ENCODE data around the gene VPS37D.
"Not testable (repeated sequence)": the region's sequence is repeated elsewhere in the genome, so short reads cannot be mapped to it uniquely, and the experiment has no call there.

VPS37D gene, protein sequence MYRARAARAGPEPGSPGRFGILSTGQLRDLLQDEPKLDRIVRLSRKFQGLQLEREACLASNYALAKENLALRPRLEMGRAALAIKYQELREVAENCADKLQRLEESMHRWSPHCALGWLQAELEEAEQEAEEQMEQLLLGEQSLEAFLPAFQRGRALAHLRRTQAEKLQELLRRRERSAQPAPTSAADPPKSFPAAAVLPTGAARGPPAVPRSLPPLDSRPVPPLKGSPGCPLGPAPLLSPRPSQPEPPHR

DNA sequence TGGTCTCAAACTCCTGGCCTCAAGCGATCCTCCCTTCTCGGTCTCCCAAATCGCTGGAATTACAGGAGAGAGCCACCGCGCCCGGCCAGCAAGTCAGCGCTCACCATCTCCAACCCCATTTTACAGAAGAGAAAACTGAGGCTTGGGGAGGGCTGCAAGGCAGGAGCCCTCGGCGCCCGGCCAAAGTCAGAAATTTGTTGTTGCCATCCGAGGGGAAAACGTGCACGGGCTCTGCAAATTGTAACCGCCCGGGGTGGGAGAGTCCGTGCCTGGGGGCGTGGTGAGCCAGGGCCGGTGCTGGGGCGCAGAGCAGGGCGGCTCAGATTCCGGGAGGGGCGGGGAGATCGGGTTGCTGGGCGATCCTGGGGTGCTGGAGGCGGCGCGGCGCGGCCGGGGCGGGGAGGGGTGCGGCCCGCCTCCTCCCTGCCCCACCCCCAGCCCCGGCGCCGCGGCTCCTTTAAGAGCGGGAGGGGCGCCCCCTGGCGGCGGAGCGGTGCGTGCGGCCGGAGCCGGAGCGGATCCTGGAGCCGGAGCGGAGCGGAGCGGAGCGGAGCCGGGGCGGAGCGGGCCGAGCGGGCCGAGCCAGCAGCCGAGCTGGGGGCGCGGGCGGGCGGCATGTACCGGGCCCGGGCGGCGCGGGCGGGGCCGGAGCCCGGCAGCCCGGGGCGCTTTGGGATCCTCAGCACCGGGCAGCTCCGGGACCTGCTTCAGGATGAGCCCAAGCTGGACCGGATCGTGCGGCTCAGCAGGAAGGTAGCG is at the start of gene VPS37D:
VPS37D (plus strand) TSS at position 488 of the 759 bp plus-strand sequence; CDS start at position 616, 128 bp downstream.
- in situ Hi-C loops (cut with HindIII; ENCODE audit: low sequenced_read_pairs) = no loop called here

DNA sequence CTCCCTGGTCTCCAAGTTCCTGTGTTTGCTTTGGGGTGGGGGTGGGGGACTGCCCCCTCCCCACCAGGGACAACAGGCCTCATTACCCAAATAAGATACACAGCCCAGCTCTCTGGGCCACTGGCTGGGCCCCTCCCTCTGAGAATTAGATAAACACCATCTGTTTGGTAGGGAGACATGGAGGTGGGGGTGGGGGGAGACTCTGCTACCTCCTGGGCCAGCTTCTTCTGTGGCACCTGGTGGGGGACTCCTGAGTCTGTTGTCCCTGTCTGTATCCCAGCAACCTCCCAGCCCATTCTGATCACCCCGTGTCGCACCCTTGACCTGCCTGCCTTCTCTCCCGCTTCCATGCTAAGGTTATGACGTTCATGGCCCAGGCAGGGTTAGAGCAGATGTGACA is 49.1 kb upstream of the VPS37D start:
- in situ Hi-C loops (cut with HindIII; ENCODE audit: low sequenced_read_pairs) = no loop called here

DNA sequence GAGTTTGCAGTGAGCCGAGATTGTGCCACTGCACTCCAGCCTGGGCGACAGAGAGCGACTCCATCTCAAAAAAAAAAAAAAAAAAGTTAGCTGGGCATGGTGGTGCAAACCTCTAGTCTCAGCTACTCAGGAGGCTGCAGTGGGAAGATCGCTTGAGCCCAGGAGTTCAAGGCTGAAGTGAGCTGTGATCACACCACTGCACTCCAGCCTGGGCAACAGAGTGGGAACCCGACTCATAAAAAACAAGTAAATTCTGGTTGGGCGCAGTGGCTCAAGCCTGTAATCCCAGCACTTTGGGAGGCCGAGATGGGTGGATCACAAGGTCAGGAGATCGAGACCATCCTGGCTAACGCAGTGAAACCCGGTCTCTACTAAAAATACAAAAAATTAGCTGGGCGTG is 48.2 kb upstream of the VPS37D start:
- in situ Hi-C loops (cut with HindIII; ENCODE audit: low sequenced_read_pairs) = not testable (repeated sequence)

DNA sequence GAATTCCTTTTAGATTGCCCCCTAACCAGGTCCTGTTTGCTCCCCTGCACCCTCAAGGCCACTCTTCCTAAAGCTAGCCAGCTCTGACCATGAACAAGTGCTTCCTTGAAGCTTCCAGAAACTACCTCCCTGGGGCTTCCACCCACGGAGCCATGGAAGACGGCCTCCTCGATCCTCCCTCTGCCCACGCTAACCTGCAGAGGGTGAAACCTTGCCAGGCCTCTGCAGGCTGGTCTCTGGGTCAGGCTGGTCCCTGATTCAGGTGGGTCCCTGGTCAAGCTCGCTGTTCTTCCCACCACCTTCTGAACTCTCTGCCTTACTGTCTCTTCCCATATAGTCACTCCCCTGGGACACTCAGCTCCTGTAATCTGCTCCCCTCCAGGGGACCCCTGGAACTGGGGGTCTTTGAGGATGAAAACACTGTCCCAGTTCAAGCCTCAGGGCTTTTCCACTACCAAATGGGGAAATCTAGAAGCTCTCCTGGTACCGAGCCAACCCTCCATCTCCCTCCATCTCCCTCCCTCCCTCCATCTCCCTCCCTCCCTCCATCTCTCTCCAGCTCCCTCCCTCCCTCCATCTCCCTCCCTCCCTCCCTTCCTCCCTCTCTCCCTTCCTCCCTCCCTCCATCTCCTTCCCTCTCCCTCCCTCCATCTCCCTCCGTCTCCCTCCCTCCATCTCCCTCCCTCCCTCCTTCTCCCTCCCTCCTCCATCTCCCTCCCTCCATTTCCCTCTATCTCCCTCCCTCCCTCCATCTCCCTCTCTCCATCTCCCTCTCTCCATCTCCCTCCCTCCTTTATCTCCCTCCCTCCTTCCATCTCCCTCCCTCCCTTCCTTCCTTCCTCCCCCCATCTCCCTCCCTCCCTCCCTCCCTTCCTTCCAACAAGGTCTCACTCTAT is 46.2 kb upstream of the VPS37D start:
- in situ Hi-C loops (cut with HindIII; ENCODE audit: low sequenced_read_pairs) = no loop called here

DNA sequence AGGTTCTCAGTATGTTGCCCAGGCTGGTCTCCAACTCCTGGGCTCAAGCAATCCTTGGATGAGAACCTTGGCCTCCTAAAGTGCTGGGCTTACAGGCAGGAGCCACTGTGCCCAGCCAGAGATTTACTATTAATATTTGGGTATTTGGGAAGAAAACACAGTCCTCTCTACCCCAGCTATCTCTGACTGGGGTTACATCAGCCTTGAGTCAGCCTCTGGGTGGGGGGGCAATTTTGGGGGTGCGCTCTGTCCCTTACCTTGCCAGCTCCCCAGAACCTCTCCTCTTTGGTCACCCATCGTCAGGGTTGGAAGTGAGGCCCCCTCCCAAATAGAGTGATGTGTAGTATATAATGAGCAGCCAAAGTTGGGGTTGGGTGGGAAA is 45.1 kb upstream of the VPS37D start:
- in situ Hi-C loops (cut with HindIII; ENCODE audit: low sequenced_read_pairs) = no loop called here

DNA sequence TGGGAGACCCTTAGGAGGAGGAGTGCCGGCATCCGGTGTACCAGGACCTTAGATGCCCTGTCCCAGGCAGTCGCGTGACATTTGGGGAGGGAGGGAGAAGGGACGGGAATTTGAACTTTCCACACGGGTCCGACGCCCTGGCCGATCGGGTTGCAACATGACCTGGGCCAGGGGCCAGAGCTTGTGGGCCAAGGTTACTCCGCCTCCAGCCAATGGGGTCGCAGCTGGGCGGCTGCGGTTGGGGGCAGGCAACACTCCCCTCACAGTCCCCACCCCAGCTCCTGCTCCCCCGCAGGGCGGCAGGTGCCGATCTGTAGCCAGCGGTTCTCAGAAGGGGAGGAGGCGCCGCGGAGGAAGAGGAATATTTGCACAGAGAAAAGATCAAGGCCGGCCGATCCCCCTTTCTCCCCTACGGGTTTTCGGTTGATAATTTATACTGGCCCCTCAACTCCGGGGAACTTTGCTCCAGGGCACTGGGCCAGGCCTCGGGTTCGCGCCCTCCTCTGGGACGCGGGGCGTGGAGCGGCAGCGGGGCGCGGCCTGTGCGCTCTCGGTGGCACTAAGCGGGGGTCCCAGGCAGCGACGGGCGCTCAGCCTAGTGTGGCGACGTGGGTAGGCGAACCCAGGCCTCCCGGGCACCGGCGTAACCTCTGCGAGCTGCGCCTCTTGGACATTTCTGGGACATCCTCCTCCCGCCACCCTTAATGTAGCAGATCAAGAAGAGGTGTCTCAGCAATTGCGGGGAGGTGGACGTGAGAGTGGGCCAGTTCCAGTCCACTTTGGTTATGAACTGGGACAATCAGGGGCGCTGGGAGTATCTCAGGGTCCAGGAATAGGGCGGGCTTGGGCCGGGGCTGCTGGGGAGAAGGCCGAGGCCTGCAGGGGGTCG is 44.5 kb upstream of the VPS37D start:
- in situ Hi-C loops (cut with HindIII; ENCODE audit: low sequenced_read_pairs) = no loop called here

DNA sequence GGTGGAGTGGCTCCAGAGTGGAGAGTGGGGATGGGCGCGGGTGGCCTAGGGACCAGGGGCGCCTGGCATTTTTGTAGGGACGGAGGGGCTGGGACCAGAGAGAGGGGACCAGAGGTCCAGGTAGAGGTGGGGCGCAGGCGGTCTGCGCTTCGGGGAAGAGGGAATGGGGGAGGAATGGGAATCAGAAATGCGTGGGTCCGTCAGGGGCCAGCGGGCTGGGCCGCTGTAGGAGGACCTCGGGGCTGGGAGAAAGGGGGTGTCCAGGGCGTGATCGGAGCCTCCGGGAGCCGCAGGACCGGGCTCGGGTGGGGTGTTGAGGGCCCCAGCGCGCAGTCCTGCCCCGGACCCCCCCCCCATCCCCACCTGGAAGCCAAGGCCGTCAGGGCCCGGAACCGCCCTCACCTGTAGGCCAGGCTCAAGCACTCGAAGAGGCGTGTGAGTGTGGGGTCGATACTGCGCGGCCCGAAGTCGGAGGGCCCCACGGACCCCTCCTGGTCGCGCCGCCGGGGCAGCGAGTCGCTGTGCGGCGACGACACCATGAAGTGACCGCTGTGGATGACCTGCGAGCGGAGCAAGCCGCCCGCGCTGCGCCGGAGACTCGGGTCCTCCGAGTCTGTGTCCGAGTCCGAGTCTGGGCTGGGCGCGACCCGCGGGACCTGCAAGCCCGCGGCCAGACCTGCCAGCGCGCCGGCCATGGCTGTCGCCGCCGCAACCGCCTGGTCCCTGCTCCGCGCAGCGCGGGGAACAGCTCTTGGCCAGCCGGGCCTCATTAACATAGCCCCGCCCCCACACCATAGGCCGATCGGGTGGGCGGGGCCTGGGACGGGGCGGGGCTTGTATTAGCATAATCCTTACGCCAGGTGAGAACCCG is 43.6 kb upstream of the VPS37D start, which contains the start of gene MLXIPL:
MLXIPL (minus strand) TSS at position 725 of the 871 bp plus-strand sequence; CDS start at position 695, 30 bp downstream.
- in situ Hi-C loops (cut with HindIII; ENCODE audit: low sequenced_read_pairs) = no loop called here

DNA sequence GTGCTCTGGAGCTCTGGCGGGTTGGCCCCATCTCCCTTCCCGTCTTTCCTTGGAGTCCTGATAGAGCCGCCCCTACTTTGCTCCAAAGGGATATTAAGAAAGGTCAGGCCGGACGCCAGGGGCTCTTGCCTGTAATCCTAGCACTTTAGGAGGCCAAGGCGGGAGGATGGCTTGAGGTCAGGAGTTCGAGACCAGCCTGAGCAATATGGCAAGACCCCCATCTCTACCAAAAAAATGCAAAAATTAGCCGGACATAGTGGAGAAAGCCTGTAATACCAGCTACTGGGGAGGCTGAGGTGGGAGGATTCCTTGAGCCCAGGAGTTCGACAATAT is 43.0 kb upstream of the VPS37D start:
- in situ Hi-C loops (cut with HindIII; ENCODE audit: low sequenced_read_pairs) = no loop called here

DNA sequence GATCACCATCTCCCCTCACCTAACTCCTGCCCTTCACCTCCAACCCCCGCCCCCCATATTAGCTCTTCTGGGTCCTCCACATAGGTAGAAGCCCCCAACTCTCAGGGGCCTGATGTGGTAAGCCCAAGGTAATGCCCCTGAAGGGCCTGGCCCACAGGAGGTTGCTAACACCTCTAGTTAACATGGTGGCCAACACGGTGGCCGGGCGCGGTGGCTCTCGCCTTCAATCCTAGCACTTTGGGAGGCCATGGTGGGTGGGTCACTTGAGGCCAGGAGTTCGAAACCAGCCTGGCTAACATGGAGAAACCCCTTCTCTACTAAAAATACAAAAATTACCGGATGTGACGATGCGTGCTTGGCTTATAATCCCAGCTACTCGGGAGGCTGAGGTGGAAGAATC is 42.4 kb upstream of the VPS37D start:
- in situ Hi-C loops (cut with HindIII; ENCODE audit: low sequenced_read_pairs) = no loop called here

DNA sequence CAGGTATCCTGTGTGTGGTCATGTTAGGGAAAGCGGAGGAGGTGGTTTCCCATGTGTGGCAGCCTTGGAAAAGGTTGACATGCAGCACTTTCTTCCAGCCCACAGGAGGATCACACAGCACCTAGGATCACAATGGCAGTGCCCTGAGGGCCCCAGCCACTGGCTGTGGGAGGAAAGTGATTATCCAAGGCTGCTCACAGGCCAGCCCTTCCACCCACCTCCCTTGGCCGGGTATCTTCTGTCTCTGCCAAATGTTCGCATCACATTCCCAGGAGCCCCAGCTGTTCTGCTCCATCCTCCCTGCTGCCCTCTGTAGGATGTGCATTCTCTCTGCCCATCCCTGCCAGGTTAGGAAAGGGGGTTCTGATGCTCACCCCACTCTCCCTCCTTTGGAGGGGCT is 40.8 kb upstream of the VPS37D start:
- in situ Hi-C loops (cut with HindIII; ENCODE audit: low sequenced_read_pairs) = no loop called here

DNA sequence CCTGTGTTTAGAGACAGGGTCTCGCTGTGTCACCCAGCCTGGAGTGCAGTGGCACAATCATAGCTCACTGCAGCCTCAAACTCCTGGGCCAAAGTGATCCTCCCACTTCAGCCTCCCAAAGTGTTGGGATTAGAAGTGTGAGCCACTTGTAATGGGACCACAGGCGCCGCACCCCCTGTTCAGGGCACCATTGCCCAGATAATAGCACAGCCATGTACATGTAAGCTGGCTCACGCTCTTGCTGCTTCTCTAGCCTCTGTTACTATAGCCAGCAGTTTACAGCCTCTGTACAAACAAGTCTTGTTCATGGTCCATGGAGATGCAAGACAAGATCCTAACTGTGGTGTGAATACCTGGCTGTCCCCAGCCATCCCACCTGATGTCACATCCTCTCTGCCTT is 39.1 kb upstream of the VPS37D start:
- in situ Hi-C loops (cut with HindIII; ENCODE audit: low sequenced_read_pairs) = no loop called here

DNA sequence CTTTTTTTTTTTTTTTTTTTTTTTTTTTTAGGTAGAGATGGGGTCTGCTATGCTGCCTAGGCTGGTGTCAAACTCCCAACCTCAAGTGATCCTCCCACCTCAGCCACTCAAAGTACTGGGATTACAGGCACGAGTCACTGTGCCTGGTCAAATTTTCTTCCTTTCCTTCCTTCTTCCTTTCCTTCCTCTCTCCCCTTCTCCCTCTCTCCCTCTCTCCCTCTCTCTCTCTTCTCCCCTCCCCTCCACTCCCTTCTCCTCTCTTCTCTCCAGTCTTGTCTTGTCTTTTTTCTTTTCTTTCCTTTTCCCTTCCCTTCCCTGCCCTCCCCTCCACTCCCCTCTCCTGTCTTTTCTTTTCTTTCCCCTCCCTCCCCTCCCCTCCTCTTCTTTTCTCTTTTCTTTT is 36.1 kb upstream of the VPS37D start:
- in situ Hi-C loops (cut with HindIII; ENCODE audit: low sequenced_read_pairs) = no loop called here

DNA sequence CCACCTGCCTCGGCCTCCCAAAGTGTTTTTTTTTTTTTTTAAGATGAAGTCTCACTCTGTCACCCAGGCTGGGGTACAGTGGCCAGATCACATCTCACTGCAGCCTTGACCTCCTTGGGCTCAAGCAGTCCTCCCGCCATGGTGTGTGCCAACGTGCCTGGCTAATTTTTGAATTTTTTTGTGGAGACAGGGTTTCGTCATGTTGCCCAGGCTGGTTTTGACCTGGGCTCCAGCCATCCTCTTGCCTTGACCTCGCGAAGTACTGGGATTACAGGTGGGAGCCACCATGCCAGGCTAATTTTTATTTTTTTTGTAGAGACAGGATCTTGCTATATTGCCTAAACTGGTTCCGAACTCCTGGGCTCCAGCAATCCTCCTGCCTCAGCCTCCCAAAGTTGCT is 34.3 kb upstream of the VPS37D start:
- in situ Hi-C loops (cut with HindIII; ENCODE audit: low sequenced_read_pairs) = no loop called here

DNA sequence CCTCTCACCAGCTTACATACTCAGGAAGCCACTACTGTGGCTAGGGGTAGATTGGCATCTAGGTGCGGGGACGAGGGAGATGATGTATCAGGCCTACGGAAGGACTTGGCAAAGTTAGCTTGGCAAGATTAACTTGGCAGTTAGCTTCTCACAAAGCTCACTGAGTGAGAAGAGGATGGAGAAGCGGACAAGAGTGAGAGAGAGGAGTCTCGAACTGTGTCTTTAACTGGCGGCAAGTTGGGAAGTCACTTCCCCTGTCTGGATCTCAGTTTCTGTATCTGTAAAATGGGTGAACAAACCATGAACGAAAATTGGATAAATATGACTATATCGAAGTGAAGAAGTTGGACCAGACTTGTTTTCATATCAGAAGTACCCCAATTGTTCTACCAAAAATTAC is 33.8 kb upstream of the VPS37D start:
- in situ Hi-C loops (cut with HindIII; ENCODE audit: low sequenced_read_pairs) = no loop called here

DNA sequence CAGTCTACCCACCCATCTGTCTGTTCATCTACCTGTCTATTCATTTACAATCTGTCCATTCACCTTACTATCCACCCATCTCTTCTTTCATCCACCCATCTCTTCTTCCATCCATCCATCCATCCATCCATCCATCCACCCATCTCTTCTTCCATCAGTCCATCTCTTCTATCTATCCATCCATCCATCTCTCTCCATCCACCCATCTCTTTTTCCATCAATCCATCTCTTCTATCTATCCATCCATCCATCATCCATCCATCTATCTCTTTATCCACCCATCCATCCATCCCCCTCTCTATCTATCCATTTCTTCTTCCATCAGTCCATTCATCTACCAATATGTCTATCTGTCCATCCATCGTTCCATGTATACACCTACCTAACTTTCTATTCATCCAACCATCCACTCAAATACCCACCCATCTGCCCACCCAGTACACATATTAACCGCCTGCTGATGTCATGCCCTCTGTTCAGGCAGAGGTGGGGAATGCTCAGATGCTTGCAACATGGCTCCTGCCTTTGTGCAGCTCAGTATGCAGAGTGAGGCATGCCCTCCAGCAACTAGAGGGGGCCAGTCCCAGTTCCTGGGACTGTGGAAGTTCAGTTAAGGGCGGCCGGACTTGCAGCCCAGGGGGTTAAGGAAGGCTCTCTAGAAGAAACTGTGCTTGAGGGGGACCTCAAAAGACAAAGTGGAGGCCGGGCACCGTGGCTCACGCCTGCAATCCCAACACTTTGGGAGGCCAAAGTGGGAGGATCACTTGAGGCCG is 32.0 kb upstream of the VPS37D start:
- in situ Hi-C loops (cut with HindIII; ENCODE audit: low sequenced_read_pairs) = no loop called here

DNA sequence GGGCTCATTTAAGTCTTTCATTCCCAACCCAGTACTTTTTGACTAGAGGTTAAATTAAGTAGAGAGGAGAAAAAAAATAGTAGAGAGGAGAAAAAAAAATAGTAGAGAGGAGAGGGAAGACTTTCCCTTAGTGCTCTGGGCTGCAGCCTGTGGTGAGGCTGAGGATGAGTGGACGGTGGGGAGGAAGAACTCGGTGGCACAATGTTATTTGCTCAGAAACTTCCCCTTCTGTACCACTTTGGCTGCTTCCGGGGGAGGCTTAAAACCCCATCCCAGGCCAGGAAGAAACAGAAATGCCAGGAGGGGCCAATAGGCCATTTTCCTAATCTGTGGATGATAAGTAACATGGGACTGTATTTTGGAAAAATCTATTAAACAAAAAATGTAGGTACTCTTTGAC is 28.7 kb upstream of the VPS37D start:
- in situ Hi-C loops (cut with HindIII; ENCODE audit: low sequenced_read_pairs) = no loop called here

DNA sequence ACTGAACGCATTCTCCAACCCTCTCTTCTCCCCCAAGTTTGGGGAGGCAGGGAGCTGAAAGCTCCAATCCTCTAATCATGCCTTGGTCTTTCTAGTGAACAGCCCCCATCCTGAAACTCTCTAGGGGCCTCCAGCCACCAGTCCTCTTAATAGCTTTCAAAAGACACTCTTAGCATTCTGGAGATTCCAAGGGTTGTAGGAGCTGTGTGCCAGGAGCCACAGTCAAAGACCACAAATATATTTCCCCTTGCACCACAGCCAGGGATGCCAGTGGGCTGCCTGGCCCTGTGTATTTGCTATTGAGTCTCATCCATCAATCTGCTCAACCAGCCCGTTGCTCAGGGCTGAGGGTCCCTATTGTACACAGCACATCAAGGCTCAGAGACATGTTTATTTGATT is 24.8 kb upstream of the VPS37D start:
- in situ Hi-C loops (cut with HindIII; ENCODE audit: low sequenced_read_pairs) = no loop called here

DNA sequence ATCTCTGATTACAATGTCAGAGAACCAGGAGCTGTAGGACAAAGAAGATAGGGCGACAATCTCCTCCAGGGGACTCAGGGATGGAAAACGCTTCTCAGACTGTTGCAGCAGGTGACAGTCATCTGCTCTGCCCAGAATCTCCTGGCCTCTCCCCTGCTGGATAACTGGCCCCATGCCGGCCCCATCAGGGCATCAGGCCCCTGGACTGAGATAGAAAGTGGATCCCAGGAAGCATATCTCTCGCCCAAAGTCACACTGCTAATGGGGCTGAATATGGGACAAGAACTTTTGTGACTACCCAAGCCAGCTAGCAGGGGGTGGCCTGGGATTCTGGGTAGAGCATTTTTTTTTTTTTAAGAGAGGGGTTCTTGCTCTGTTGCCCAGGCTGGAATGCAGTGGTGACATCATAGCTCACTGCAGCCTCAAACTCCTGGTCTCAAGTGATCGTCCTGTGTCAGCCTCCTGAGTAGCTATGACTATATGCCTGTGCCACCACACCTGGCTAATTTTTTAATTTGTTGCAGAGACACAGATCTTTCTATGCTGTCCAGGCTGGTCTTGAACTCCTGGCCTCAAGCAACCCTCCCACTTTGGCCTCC is 22.8 kb upstream of the VPS37D start:
- in situ Hi-C loops (cut with HindIII; ENCODE audit: low sequenced_read_pairs) = no loop called here
